K562 (cell line): Measurements from ENCODE around the gene LOXHD1. TPM values are rescaled to one million over a fixed set of nuclear protein-coding genes. Genes with fewer than 3 reads are reported as not detected.

Experiments used
- ATAC-seq: fragments of 200-7000 bp; cut with Tn5 transposase; 3 replicates; pipeline ENCODE4 v1.9.1; 2020; ENCODE audit warnings: moderate library complexity
- BruUV-seq: library from RNA; stranded (reverse); fragments of 400-500 nt; replicated peaks from 2 replicates; lab custom pipeline; 2021; lab: Mats Ljungman, UMichigan
- CTCF ChIA-PET: fragments of 300-600 bp; formaldehyde crosslinking; extraction: SDS; loops from one replicate; lab custom pipeline; 2021; ENCODE audit warnings: low intra/inter-chr PET ratio; lab: Yijun Ruan, JAX
- POLR2A ChIA-PET: fragments of 300-600, 350-650 bp; sonication (Branson Sonifier 250); formaldehyde crosslinking; extraction: SDS; loops from one replicate; lab custom pipeline; 2021; ENCODE audit warnings: antibody characterized with exemption, inconsistent platforms; lab: Yijun Ruan, JAX
- DNase-seq, 4 experiments: peaks; one replicate each; pipeline versions ENCODE4 v3.0.0 to v3.0.0-alpha.2; 2011 to 2018; ENCODE audit warnings: low spot score in 3 of 4, mixed read lengths in 3 of 4; ENCODE audit errors: extremely low read depth in 1 of 4
- FAIRE-seq: peaks from 2 replicates; lab custom pipeline; 2011; peaks lifted over from hg19 to GRCh38; lab: Jason Lieb, UNC
- H2AFZ ChIP-seq: 2 replicates; pipeline ENCODE4 v1.6.0; 2011; ENCODE audit warnings: low read depth, low read length, control low read depth, inconsistent platforms
- H3K27ac ChIP-seq: fragments of 200-600 bp; 3 replicates; pipeline ENCODE4 v1.8.0; 2011; ENCODE audit warnings: low read depth, mild to moderate bottlenecking, control low read depth, inconsistent platforms, low read length, moderate library complexity, mixed read lengths; ENCODE audit errors: extremely low read depth
- H3K27me3 ChIP-seq, 2 experiments: fragments of 300-600 bp in 1 of 2; 2 replicates in 1 of 2; 3 replicates in 1 of 2; pipeline versions ENCODE4 v1.6.0 to v1.8.0; 2011; ENCODE audit warnings: inconsistent platforms in 2 of 2, low read length in 2 of 2, mild to moderate bottlenecking in 1 of 2, mixed read lengths in 1 of 2, moderate library complexity in 1 of 2; ENCODE audit not compliant: control insufficient read depth in 2 of 2, insufficient read depth in 2 of 2
- H3K36me3 ChIP-seq: fragments of 300-600 bp; 3 replicates; pipeline ENCODE4 v1.8.0; 2011; ENCODE audit warnings: mild to moderate bottlenecking, low read length, inconsistent platforms; ENCODE audit not compliant: control insufficient read depth, insufficient read depth
- H3K4me1 ChIP-seq, 2 experiments: fragments of 200-600 bp in 1 of 2; replicated peaks in 1 of 2; 2 replicates in 1 of 2; 3 replicates in 1 of 2; pipeline versions ENCODE4 v1.5.1 to v1.8.0; 2011; ENCODE audit warnings: inconsistent platforms in 2 of 2, low read length in 2 of 2, mild to moderate bottlenecking in 1 of 2, mixed read lengths in 1 of 2, moderate library complexity in 1 of 2; ENCODE audit not compliant: control insufficient read depth in 2 of 2, insufficient read depth in 2 of 2
- H3K4me2 ChIP-seq: 2 replicates; pipeline ENCODE4 v1.6.1; 2011; ENCODE audit warnings: low read length, control low read depth, inconsistent platforms, mixed read lengths; ENCODE audit not compliant: insufficient read depth
- H3K4me3 ChIP-seq: fragments of 200-600 bp; sonication (generic), shearing (Covaris generic); 2 replicates; pipeline ENCODE4 v1.5.1; 2016; ENCODE audit warnings: control low read depth, inconsistent platforms
- H3K79me2 ChIP-seq: fragments of 200-600 bp; 3 replicates; pipeline ENCODE4 v1.8.0; 2011; ENCODE audit warnings: low read length, inconsistent platforms; ENCODE audit not compliant: control insufficient read depth, insufficient read depth
- H3K9ac ChIP-seq, 2 experiments: 2 replicates each; pipeline versions ENCODE4 v1.6.0 to v1.6.1; 2011; ENCODE audit warnings: low read depth in 2 of 2, low read length in 2 of 2, control low read depth in 1 of 2, inconsistent platforms in 1 of 2, mild to moderate bottlenecking in 1 of 2, mixed read lengths in 1 of 2; ENCODE audit not compliant: insufficient read depth in 1 of 2
- H3K9me1 ChIP-seq: one replicate; pipeline ENCODE4 v1.6.0; 2011; ENCODE audit warnings: inconsistent platforms, mild to moderate bottlenecking, low read length, moderate library complexity; ENCODE audit not compliant: control insufficient read depth, insufficient read depth
- H3K9me3 ChIP-seq: replicated peaks from 2 replicates; pipeline ENCODE4 v1.5.1; 2011; ENCODE audit warnings: low read depth, low read length, inconsistent platforms; ENCODE audit not compliant: control insufficient read depth, insufficient read depth
- H4K20me1 ChIP-seq: replicated peaks from 2 replicates; pipeline ENCODE4 v1.6.1; 2011; ENCODE audit warnings: low read length, inconsistent platforms, mixed read lengths; ENCODE audit not compliant: control insufficient read depth, insufficient read depth
- BRD4 ChIP-seq: fragments of 200-600 bp; sonication (generic); IDR thresholded peaks from 2 replicates; pipeline ENCODE4 v1.6.1; 2017; ENCODE audit warnings: inconsistent platforms
- GTF2A2 ChIP-seq: IDR thresholded peaks from 2 replicates; pipeline ENCODE4 v1.6.1; 2016; ENCODE audit warnings: mild to moderate bottlenecking, missing genetic modification characterization, missing compliant biosample characterization
- HBP1 ChIP-seq: fragments of 450-650 bp; formaldehyde crosslinking; IDR thresholded peaks from 2 replicates; pipeline ENCODE4 v1.4.0; 2022; ENCODE audit warnings: missing genetic modification characterization
- MCM7 ChIP-seq, 2 experiments: fragments of 450-650 bp; IDR thresholded peaks; 2 replicates each; pipeline ENCODE4 v1.6.1; 2016 to 2018
- RAD21 ChIP-seq, 2 experiments: fragments of 250-450 bp in 1 of 2; fragments of 450-650 bp in 1 of 2; sonication (Bioruptor Pico) in 1 of 2; formaldehyde crosslinking in 1 of 2; IDR thresholded peaks in 1 of 2; conservative IDR thresholded peaks in 1 of 2; 2 replicates each; pipeline versions ENCODE4 v1.4.0 to v1.8.0; 2020 to 2022; ENCODE audit warnings: mild to moderate bottlenecking in 2 of 2, moderate library complexity in 1 of 2
- RREB1 ChIP-seq: fragments of 250-450 bp; sonication (Bioruptor Pico); IDR thresholded peaks from 2 replicates; pipeline ENCODE4 v1.4.0; 2020
- SIN3B ChIP-seq: fragments of 450-650 bp; IDR thresholded peaks from 2 replicates; pipeline ENCODE4 v1.6.1; 2017; ENCODE audit warnings: low read depth, mild to moderate bottlenecking, moderate library complexity
- WGBS: fragments of 100-300 bp; shearing (Covaris generic); methylation state at CpG from one replicate; pipeline ENCODE4 v1.1.6; 2016; ENCODE audit warnings: low coverage, mixed read lengths; ENCODE audit not compliant: insufficient coverage; ENCODE audit errors: missing lambda C conversion rate; 5-methylcytosine and 5-hydroxymethylcytosine counted together
- in situ Hi-C: fragments of 300-500 bp; cut with MboI; formaldehyde crosslinking; loops from 4 replicates; pipeline ENCODE4 v1.15.0; 2018; ENCODE audit warnings: inconsistent platforms, mixed read lengths
- intact Hi-C: fragments of 100-400 bp; cut with micrococcal nuclease; formaldehyde crosslinking; loops from 2 replicates; pipeline ENCODE4 v1.14.2; 2022
- polyA plus RNA-seq, 8 experiments: library from polyadenylated mRNA; depleted of rRNA in 4 of 8; stranded (reverse) in 5 of 8; unstranded in 3 of 8; fragments of >200 nt; fragmentation: Nextera tagmentation in 2 of 8; fragmentation: Illumina TruSeq in 1 of 8; extraction: Ambion mirVana in 2 of 8; extraction: Trizol in 1 of 8; gene quantifications; 2 replicates each; pipeline versions ENCODE4 v1.2.1 to v1.2.3, GENCODE V29; 2011 to 2014; ENCODE audit warnings: inconsistent platforms in 1 of 8, missing spikeins in 1 of 8
- total RNA-seq, 7 experiments: library from RNA; depleted of rRNA in 6 of 7; stranded (reverse); fragments of >200 nt in 6 of 7; fragmentation: Illumina TruSeq in 2 of 7; extraction: Trizol in 2 of 7; gene quantifications; 2 replicates each; pipeline versions ENCODE4 v1.2.1 to v1.2.3, GENCODE V29; 2011 to 2021; ENCODE audit warnings: low replicate concordance in 1 of 7
- TF ChIP-seq, protein P1 (sequence below): fragments of 250-450 bp; sonication (Bioruptor Pico); IDR thresholded peaks from 2 replicates; pipeline ENCODE4 v1.4.0; 2020
- TF ChIP-seq, protein P2 (sequence below): fragments of 450-650 bp; conservative IDR thresholded peaks from 2 replicates; pipeline ENCODE4 v1.6.1; 2016; ENCODE audit warnings: missing genetic modification characterization, low read depth, mild to moderate bottlenecking, missing compliant biosample characterization, moderate library complexity
- TF ChIP-seq, protein P3 (sequence below): fragments of 450-650 bp; formaldehyde crosslinking; IDR thresholded peaks from 2 replicates; pipeline ENCODE4 v1.4.0; 2020; ENCODE audit warnings: mild to moderate bottlenecking, moderate library complexity

LOXHD1 gene
- total and polyA plus RNA-seq, 9 of the 15 experiments (the other 6 are each of a cell fraction or from before 2014, with no cell fraction given) = not detected

- Histone ChIP-seq H2AFZ (no peak overlapping the region), H3K27me3 (peaks cover 2 to 28% of the 10 kb centered on the region in 2 experiments; a peak in 3 of 5 replicates), H3K9me1 (no peaks in the 10 kb centered on the region), H3K27ac (no peak overlapping the region), H3K79me2 (no peaks in the 10 kb centered on the region), H4K20me1 (no peaks in the 10 kb centered on the region), H3K4me1 (peaks cover 0 to 8% of the 10 kb centered on the region in 2 experiments; a peak in 2 of 5 replicates), H3K4me2 (no peak overlapping the region), H3K9ac (no peak overlapping the region), H3K4me3 (no peak overlapping the region), H3K9me3 (no peaks in the 10 kb centered on the region), H3K36me3 (no peaks in the 10 kb centered on the region)
- DNase-seq (no peak), ATAC-seq (no peak), FAIRE-seq (no peak)
- ChIA-PET CTCF (no interaction called here), POLR2A (no interaction called here)
- in situ Hi-C loops (no loop called here), intact Hi-C loops (no loop called here)
- WGBS = 3% methylated on average over 3 of the region's 3 CpGs
- BruUV-seq = no TSS peak
- TF ChIP-seq, protein P1, sequence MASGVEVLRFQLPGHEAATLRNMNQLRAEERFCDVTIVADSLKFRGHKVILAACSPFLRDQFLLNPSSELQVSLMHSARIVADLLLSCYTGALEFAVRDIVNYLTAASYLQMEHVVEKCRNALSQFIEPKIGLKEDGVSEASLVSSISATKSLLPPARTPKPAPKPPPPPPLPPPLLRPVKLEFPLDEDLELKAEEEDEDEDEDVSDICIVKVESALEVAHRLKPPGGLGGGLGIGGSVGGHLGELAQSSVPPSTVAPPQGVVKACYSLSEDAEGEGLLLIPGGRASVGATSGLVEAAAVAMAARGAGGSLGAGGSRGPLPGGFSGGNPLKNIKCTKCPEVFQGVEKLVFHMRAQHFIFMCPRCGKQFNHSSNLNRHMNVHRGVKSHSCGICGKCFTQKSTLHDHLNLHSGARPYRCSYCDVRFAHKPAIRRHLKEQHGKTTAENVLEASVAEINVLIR (CRISPR knock-in tag) = no peak
- TF ChIP-seq GTF2A2 (tag) (no peak), RAD21 (CRISPR knock-in tag; conservative IDR thresholded peaks at IDR 0.05 in 1 of 2, IDR thresholded peaks at IDR 0.05 in 1 of 2) (no peak), RREB1 (no peak), SIN3B (no peak), HBP1 (no peak), MCM7 (IDR thresholded peaks at IDR 0.05) (no peak), BRD4 (no peak)
- TF ChIP-seq, protein P2, sequence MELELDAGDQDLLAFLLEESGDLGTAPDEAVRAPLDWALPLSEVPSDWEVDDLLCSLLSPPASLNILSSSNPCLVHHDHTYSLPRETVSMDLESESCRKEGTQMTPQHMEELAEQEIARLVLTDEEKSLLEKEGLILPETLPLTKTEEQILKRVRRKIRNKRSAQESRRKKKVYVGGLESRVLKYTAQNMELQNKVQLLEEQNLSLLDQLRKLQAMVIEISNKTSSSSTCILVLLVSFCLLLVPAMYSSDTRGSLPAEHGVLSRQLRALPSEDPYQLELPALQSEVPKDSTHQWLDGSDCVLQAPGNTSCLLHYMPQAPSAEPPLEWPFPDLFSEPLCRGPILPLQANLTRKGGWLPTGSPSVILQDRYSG (tag) = no peak
- TF ChIP-seq, protein P3, sequence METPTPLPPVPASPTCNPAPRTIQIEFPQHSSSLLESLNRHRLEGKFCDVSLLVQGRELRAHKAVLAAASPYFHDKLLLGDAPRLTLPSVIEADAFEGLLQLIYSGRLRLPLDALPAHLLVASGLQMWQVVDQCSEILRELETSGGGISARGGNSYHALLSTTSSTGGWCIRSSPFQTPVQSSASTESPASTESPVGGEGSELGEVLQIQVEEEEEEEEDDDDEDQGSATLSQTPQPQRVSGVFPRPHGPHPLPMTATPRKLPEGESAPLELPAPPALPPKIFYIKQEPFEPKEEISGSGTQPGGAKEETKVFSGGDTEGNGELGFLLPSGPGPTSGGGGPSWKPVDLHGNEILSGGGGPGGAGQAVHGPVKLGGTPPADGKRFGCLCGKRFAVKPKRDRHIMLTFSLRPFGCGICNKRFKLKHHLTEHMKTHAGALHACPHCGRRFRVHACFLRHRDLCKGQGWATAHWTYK (CRISPR knock-in tag) = no peak
These were observed 21.0 kb upstream of the LOXHD1 start for GRCh38 chr18:46678041-46678440.
